K562 (cell line): ENCODE results near the gene FAM114A2. TPM values are rescaled to one million over a fixed set of nuclear protein-coding genes. Genes with fewer than 3 reads are reported as not detected.
A peak's percentile ranks its signal among the peaks of the same experiment; 100 is the strongest.

Experiments used
- ATAC-seq: fragments of 200-7000 bp; cut with Tn5 transposase; 3 replicates; pipeline ENCODE4 v1.9.1; 2020; ENCODE audit warnings: moderate library complexity
- BruUV-seq: library from RNA; stranded (reverse); fragments of 400-500 nt; replicated peaks from 2 replicates; lab custom pipeline; 2021; lab: Mats Ljungman, UMichigan
- CTCF ChIA-PET: fragments of 300-600 bp; formaldehyde crosslinking; extraction: SDS; loops from one replicate; lab custom pipeline; 2021; ENCODE audit warnings: low intra/inter-chr PET ratio; lab: Yijun Ruan, JAX
- POLR2A ChIA-PET: fragments of 300-600, 350-650 bp; sonication (Branson Sonifier 250); formaldehyde crosslinking; extraction: SDS; loops from one replicate; lab custom pipeline; 2021; ENCODE audit warnings: antibody characterized with exemption, inconsistent platforms; lab: Yijun Ruan, JAX
- DNase-seq, 4 experiments: peaks; one replicate each; pipeline versions ENCODE4 v3.0.0 to v3.0.0-alpha.2; 2011 to 2018; ENCODE audit warnings: low spot score in 3 of 4, mixed read lengths in 3 of 4; ENCODE audit errors: extremely low read depth in 1 of 4
- FAIRE-seq: peaks from 2 replicates; lab custom pipeline; 2011; peaks lifted over from hg19 to GRCh38; lab: Jason Lieb, UNC
- H2AFZ ChIP-seq: 2 replicates; pipeline ENCODE4 v1.6.0; 2011; ENCODE audit warnings: low read depth, low read length, control low read depth, inconsistent platforms
- H3K27ac ChIP-seq: fragments of 200-600 bp; 3 replicates; pipeline ENCODE4 v1.8.0; 2011; ENCODE audit warnings: low read depth, mild to moderate bottlenecking, control low read depth, inconsistent platforms, low read length, moderate library complexity, mixed read lengths; ENCODE audit errors: extremely low read depth
- H3K27me3 ChIP-seq, 2 experiments: fragments of 300-600 bp in 1 of 2; 2 replicates in 1 of 2; 3 replicates in 1 of 2; pipeline versions ENCODE4 v1.6.0 to v1.8.0; 2011; ENCODE audit warnings: inconsistent platforms in 2 of 2, low read length in 2 of 2, mild to moderate bottlenecking in 1 of 2, mixed read lengths in 1 of 2, moderate library complexity in 1 of 2; ENCODE audit not compliant: control insufficient read depth in 2 of 2, insufficient read depth in 2 of 2
- H3K36me3 ChIP-seq: fragments of 300-600 bp; 3 replicates; pipeline ENCODE4 v1.8.0; 2011; ENCODE audit warnings: mild to moderate bottlenecking, low read length, inconsistent platforms; ENCODE audit not compliant: control insufficient read depth, insufficient read depth
- H3K4me1 ChIP-seq, 2 experiments: fragments of 200-600 bp in 1 of 2; replicated peaks in 1 of 2; 2 replicates in 1 of 2; 3 replicates in 1 of 2; pipeline versions ENCODE4 v1.5.1 to v1.8.0; 2011; ENCODE audit warnings: inconsistent platforms in 2 of 2, low read length in 2 of 2, mild to moderate bottlenecking in 1 of 2, mixed read lengths in 1 of 2, moderate library complexity in 1 of 2; ENCODE audit not compliant: control insufficient read depth in 2 of 2, insufficient read depth in 2 of 2
- H3K4me2 ChIP-seq: 2 replicates; pipeline ENCODE4 v1.6.1; 2011; ENCODE audit warnings: low read length, control low read depth, inconsistent platforms, mixed read lengths; ENCODE audit not compliant: insufficient read depth
- H3K4me3 ChIP-seq: fragments of 200-600 bp; sonication (generic), shearing (Covaris generic); 2 replicates; pipeline ENCODE4 v1.5.1; 2016; ENCODE audit warnings: control low read depth, inconsistent platforms
- H3K79me2 ChIP-seq: fragments of 200-600 bp; 3 replicates; pipeline ENCODE4 v1.8.0; 2011; ENCODE audit warnings: low read length, inconsistent platforms; ENCODE audit not compliant: control insufficient read depth, insufficient read depth
- H3K9ac ChIP-seq, 2 experiments: 2 replicates each; pipeline versions ENCODE4 v1.6.0 to v1.6.1; 2011; ENCODE audit warnings: low read depth in 2 of 2, low read length in 2 of 2, control low read depth in 1 of 2, inconsistent platforms in 1 of 2, mild to moderate bottlenecking in 1 of 2, mixed read lengths in 1 of 2; ENCODE audit not compliant: insufficient read depth in 1 of 2
- H3K9me1 ChIP-seq: one replicate; pipeline ENCODE4 v1.6.0; 2011; ENCODE audit warnings: inconsistent platforms, mild to moderate bottlenecking, low read length, moderate library complexity; ENCODE audit not compliant: control insufficient read depth, insufficient read depth
- H3K9me3 ChIP-seq: replicated peaks from 2 replicates; pipeline ENCODE4 v1.5.1; 2011; ENCODE audit warnings: low read depth, low read length, inconsistent platforms; ENCODE audit not compliant: control insufficient read depth, insufficient read depth
- H4K20me1 ChIP-seq: replicated peaks from 2 replicates; pipeline ENCODE4 v1.6.1; 2011; ENCODE audit warnings: low read length, inconsistent platforms, mixed read lengths; ENCODE audit not compliant: control insufficient read depth, insufficient read depth
- BCL6 ChIP-seq: fragments of 250-450 bp; sonication (Bioruptor Pico); IDR thresholded peaks from 2 replicates; pipeline ENCODE4 v1.4.0; 2020
- ETS2 ChIP-seq: IDR thresholded peaks from 2 replicates; pipeline ENCODE4 v1.6.1; 2016; ENCODE audit warnings: borderline replicate concordance, missing genetic modification characterization, mild to moderate bottlenecking, moderate library complexity, missing compliant biosample characterization; ENCODE audit not compliant: poor library complexity, severe bottlenecking
- KDM1A ChIP-seq, 2 experiments: fragments of 450-650 bp; IDR thresholded peaks; 2 replicates each; pipeline ENCODE4 v1.6.1; 2016; ENCODE audit warnings: mild to moderate bottlenecking in 2 of 2
- NFIC ChIP-seq: fragments of 450-650 bp; IDR thresholded peaks from 2 replicates; pipeline ENCODE4 v1.6.1; 2017; ENCODE audit warnings: mild to moderate bottlenecking, inconsistent platforms
- SPI1 ChIP-seq: IDR thresholded peaks from 2 replicates; pipeline ENCODE4 v1.6.1; 2011; ENCODE audit warnings: low read depth, low read length, control low read depth, borderline replicate concordance
- TEAD4 ChIP-seq, 2 experiments: sonication (generic) in 1 of 2; formaldehyde crosslinking in 1 of 2; IDR thresholded peaks; 2 replicates each; pipeline versions ENCODE4 v1.6.1 to v1.8.0; 2012 to 2022; ENCODE audit warnings: borderline replicate concordance in 1 of 2, inconsistent platforms in 1 of 2, low read length in 1 of 2, mild to moderate bottlenecking in 1 of 2, missing genetic modification reagents in 1 of 2
- WGBS: fragments of 100-300 bp; shearing (Covaris generic); methylation state at CpG from one replicate; pipeline ENCODE4 v1.1.6; 2016; ENCODE audit warnings: low coverage, mixed read lengths; ENCODE audit not compliant: insufficient coverage; ENCODE audit errors: missing lambda C conversion rate; 5-methylcytosine and 5-hydroxymethylcytosine counted together
- in situ Hi-C: fragments of 300-500 bp; cut with MboI; formaldehyde crosslinking; loops from 4 replicates; pipeline ENCODE4 v1.15.0; 2018; ENCODE audit warnings: inconsistent platforms, mixed read lengths
- intact Hi-C: fragments of 100-400 bp; cut with micrococcal nuclease; formaldehyde crosslinking; loops from 2 replicates; pipeline ENCODE4 v1.14.2; 2022
- polyA plus RNA-seq, 8 experiments: library from polyadenylated mRNA; depleted of rRNA in 4 of 8; stranded (reverse) in 5 of 8; unstranded in 3 of 8; fragments of >200 nt; fragmentation: Nextera tagmentation in 2 of 8; fragmentation: Illumina TruSeq in 1 of 8; extraction: Ambion mirVana in 2 of 8; extraction: Trizol in 1 of 8; gene quantifications; 2 replicates each; pipeline versions ENCODE4 v1.2.1 to v1.2.3, GENCODE V29; 2011 to 2014; ENCODE audit warnings: inconsistent platforms in 1 of 8, missing spikeins in 1 of 8
- total RNA-seq, 7 experiments: library from RNA; depleted of rRNA in 6 of 7; stranded (reverse); fragments of >200 nt in 6 of 7; fragmentation: Illumina TruSeq in 2 of 7; extraction: Trizol in 2 of 7; gene quantifications; 2 replicates each; pipeline versions ENCODE4 v1.2.1 to v1.2.3, GENCODE V29; 2011 to 2021; ENCODE audit warnings: low replicate concordance in 1 of 7

The FAM114A2 gene
- total and polyA plus RNA-seq, 9 of the 15 experiments (the other 6 are each of a cell fraction or from before 2014, with no cell fraction given) = 14.4 to 28.1 (median 21.2) TPM

- Histone ChIP-seq H3K9me1 (no peaks in the 10 kb centered on the region), H3K4me2 (no peak overlapping the region), H3K9me3 (no peaks in the 10 kb centered on the region), H3K79me2 (no peaks in the 10 kb centered on the region), H3K4me3 (no peak overlapping the region), H3K27ac (no peak overlapping the region), H3K27me3 (no peaks in the 10 kb centered on the region), H3K36me3 (peaks cover 20% of the 10 kb centered on the region; the same call in 2 of the 3 replicates), H3K4me1 (peaks cover 0 to 3% of the 10 kb centered on the region in 2 experiments; a peak in 1 of 5 replicates), H4K20me1 (no peaks in the 10 kb centered on the region; the same call in 1 of the 2 replicates), H2AFZ (no peak overlapping the region), H3K9ac (no peak overlapping the region)
- no peak for FAIRE-seq
- intact Hi-C loops = no loop called here
- BruUV-seq = no TSS peak
- in situ Hi-C loops = no loop called here
- DNase-seq = peak in 1 of 4 experiments; percentile 18
- 45% methylated on average over 10 of the region's 10 CpGs for WGBS
- no peak; the same call in 2 of the 3 replicates for ATAC-seq
- TF ChIP-seq TEAD4 (IDR thresholded peaks at IDR 0.05; ENCODE audit: low read length) = peak; percentile 33; the same call in 1 of the 2 replicates
- no peak for TF ChIP-seq TEAD4 (CRISPR knock-in tag; IDR thresholded peaks at IDR 0.05; ENCODE audit: borderline replicate concordance)
- TF ChIP-seq ETS2 = no peak
- TF ChIP-seq BCL6 = no peak
- peak; percentile 65 for TF ChIP-seq NFIC
- TF ChIP-seq SPI1 = peak; percentile 66; the same call in 1 of the 2 replicates
- peak in 1 of 2 experiments; percentile 10; a peak in 1 of 4 replicates for TF ChIP-seq KDM1A (IDR thresholded peaks at IDR 0.05)
- ChIA-PET CTCF (interaction anchor here (0.6 kb wide), 1 partner anchor 14 kb away, joined by 3 read pairs; no protein-coding TSS in a partner anchor), POLR2A (interaction anchor here (0.5 to 3.5 kb wide), 9 partner anchors 8 to 749 kb away, joined by 3 to 17 read pairs (median 4); partner anchors contain the start of genes FAM114A2 and MFAP3)
These were observed 19.6 kb upstream of the FAM114A2 start for GRCh38 chr5:154058055-154059038.
